Measurements from ENCODE around the gene PWP1.

PWP1 gene

DNA sequence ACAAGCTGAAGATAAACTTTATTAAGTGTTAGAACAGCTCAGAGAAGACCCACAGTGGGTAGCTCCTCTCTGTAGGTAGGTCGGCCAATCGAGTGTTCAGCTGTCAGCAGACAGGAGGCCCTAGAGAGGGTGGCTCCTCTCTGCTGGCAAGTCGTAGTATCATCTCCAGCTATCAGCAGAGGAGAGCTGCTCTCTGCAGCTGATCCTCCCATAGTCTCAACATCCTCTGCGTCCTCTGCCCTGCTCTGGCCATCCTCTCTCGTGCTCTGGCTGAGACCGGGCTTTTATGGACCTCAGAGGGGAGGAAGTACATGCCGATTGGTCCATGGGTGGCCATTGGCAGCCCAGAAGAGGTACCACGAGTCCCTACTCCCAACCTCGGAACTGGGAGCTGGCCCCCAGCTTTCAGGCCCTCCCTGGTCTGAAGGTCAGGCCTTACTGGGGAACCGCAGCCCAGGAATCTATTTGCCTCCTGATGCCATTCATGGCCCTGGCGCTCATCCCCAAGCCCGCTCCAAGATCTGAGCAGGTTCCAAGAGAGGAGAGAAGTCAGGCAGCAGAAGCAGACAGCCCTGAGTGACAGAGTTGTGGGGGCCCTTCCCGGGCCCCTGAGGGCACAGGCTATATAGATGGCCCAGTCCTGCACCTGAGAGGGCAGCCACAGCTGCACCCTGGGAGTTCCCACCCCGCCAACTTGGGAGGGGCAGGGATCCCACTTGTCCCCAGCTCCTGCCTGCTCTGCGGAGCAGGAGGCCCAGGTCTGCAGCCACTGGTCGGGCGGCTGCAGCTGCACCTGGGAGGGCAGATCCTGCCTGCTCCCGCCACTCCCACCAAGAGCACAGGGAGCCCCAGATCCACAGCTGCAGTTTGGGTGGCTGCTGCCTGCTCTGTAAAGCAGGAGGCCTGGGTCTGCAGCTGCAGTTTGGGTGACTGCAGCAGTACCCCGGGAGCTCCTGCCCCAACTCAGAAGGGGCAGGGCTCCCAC is 3.5 kb upstream of the PWP1 start:
- TF ChIP-seq FOXP2 (optimal IDR thresholded peaks at IDR 0.05; ENCODE audit: borderline replicate concordance, extremely low read depth, extremely low read length, insufficient read depth) (no peak), POLR2AphosphoS5 (IDR thresholded peaks at IDR 0.05; ENCODE audit: low read depth, low read length) (no peak), SIN3A (IDR thresholded peaks at IDR 0.05; ENCODE audit: borderline replicate concordance, insufficient read depth, low read length) (no peak), TAF1 (IDR thresholded peaks at IDR 0.05; ENCODE audit: borderline replicate concordance, insufficient read depth, low read length) (no peak)
- TF ChIP-seq, protein P1, sequence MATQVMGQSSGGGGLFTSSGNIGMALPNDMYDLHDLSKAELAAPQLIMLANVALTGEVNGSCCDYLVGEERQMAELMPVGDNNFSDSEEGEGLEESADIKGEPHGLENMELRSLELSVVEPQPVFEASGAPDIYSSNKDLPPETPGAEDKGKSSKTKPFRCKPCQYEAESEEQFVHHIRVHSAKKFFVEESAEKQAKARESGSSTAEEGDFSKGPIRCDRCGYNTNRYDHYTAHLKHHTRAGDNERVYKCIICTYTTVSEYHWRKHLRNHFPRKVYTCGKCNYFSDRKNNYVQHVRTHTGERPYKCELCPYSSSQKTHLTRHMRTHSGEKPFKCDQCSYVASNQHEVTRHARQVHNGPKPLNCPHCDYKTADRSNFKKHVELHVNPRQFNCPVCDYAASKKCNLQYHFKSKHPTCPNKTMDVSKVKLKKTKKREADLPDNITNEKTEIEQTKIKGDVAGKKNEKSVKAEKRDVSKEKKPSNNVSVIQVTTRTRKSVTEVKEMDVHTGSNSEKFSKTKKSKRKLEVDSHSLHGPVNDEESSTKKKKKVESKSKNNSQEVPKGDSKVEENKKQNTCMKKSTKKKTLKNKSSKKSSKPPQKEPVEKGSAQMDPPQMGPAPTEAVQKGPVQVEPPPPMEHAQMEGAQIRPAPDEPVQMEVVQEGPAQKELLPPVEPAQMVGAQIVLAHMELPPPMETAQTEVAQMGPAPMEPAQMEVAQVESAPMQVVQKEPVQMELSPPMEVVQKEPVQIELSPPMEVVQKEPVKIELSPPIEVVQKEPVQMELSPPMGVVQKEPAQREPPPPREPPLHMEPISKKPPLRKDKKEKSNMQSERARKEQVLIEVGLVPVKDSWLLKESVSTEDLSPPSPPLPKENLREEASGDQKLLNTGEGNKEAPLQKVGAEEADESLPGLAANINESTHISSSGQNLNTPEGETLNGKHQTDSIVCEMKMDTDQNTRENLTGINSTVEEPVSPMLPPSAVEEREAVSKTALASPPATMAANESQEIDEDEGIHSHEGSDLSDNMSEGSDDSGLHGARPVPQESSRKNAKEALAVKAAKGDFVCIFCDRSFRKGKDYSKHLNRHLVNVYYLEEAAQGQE (IDR thresholded peaks at IDR 0.05; ENCODE audit: insufficient read depth in 1 of 2, low read depth in 2 of 2, low read length in 2 of 2): no peak

DNA sequence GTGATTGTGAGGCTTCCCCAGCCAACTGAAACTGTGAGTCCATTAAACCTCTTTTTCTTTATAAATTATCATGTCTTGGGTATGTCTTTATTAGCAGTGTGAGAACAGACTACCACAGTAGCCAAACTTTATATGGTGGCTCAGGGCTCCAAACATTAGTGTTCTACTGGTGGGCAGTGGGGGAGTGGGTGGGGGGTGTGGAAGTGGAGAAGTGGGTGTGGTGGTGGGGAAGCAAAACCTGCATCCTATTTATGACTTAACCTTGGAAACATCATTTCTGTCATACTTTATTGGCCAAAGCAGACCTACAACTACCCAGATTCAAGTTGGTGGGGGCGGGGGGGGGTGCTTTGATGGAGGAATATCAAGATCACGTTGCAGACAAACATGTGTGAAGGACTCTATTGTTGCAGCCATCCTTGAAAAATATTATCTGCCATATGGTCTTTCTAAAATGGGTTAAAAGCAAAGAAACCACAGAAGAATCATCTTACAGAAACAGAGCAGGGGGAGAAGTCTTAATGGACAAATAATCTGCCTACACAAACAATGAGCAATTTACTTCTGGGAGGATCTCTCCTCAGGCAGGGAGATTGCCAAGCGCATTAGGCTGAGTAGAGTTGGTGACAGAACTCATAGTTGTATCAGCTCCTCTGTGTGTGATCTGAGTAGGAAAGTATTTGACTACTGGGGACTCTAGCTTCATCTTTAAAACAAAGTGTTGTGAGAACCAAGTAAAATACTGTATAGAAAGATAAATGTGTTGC is 1.4 kb upstream of the PWP1 start:
- TF ChIP-seq TAF1 (IDR thresholded peaks at IDR 0.05; ENCODE audit: borderline replicate concordance, insufficient read depth, low read length) (no peak), POLR2AphosphoS5 (IDR thresholded peaks at IDR 0.05; ENCODE audit: low read depth, low read length) (no peak), SIN3A (IDR thresholded peaks at IDR 0.05; ENCODE audit: borderline replicate concordance, insufficient read depth, low read length) (no peak), FOXP2 (optimal IDR thresholded peaks at IDR 0.05; ENCODE audit: borderline replicate concordance, extremely low read depth, extremely low read length, insufficient read depth) (no peak)
- TF ChIP-seq, protein P1 (IDR thresholded peaks at IDR 0.05; ENCODE audit: insufficient read depth in 1 of 2, low read depth in 2 of 2, low read length in 2 of 2): no peak

DNA sequence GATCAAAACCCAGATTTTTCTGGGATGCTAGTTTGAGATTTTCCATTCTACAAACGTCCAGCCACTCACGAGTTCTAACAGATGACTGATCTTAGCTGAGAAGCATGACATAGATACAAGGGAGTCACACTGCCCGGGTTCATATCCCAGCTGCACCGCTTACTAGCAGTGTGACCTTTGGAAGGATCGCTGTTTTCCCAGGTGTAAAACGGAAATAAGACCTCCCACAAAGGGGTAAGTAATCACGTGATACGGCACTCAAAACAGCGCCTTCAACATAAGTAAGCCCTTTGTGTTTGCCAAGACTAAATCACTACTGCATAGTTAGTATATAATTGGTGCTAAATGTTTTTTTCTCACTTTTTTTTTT is 624 bp upstream of the PWP1 start:
- TF ChIP-seq FOXP2 (optimal IDR thresholded peaks at IDR 0.05; ENCODE audit: borderline replicate concordance, extremely low read depth, extremely low read length, insufficient read depth) (no peak), TAF1 (IDR thresholded peaks at IDR 0.05; ENCODE audit: borderline replicate concordance, insufficient read depth, low read length) (no peak), SIN3A (IDR thresholded peaks at IDR 0.05; ENCODE audit: borderline replicate concordance, insufficient read depth, low read length) (no peak), POLR2AphosphoS5 (IDR thresholded peaks at IDR 0.05; ENCODE audit: low read depth, low read length) (no peak)
- TF ChIP-seq, protein P1 (IDR thresholded peaks at IDR 0.05; ENCODE audit: insufficient read depth in 1 of 2, low read depth in 2 of 2, low read length in 2 of 2): no peak

DNA sequence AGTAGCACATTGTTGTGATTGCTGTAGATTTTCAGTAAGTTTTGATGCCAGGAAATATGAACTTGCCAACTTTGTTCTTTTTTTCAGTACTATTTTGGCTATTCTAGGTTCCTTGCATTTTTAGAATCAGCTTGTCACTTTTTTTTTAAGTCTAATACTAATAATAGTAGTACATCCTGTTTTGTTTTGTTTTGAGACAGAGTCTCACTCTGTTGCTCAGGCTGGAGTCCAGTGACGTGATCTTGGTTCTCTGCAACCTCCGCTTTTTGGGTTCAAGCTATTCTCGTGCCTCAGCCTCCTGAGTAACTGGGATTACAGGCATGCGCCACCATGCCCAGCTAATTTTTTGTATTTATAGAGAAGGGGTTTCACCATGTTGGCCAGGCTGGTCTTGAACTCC is 16.5 kb downstream of the PWP1 start:
- TF ChIP-seq SIN3A (IDR thresholded peaks at IDR 0.05; ENCODE audit: borderline replicate concordance, insufficient read depth, low read length) (no peak), TAF1 (IDR thresholded peaks at IDR 0.05; ENCODE audit: borderline replicate concordance, insufficient read depth, low read length) (no peak), POLR2AphosphoS5 (IDR thresholded peaks at IDR 0.05; ENCODE audit: low read depth, low read length) (no peak), FOXP2 (optimal IDR thresholded peaks at IDR 0.05; ENCODE audit: borderline replicate concordance, extremely low read depth, extremely low read length, insufficient read depth) (no peak)
- TF ChIP-seq, protein P1 (IDR thresholded peaks at IDR 0.05; ENCODE audit: insufficient read depth in 1 of 2, low read depth in 2 of 2, low read length in 2 of 2): no peak

Measured in PFSK-1 (cell line).